Tibial nerve (tissue), 4 donors: ENCODE data around the gene TUBGCP6. TPM values are rescaled to one million over a fixed set of nuclear protein-coding genes. Genes with fewer than 3 reads are reported as not detected.

Experiments used
- DNase-seq, 2 donors: peaks; one replicate each; pipeline ENCODE4 v3.0.0-alpha.2; 2019; ENCODE audit warnings: low spot score in 2 of 2
- H3K27ac ChIP-seq, 4 donors: fragments of 200-600 bp; sonication (generic) in 3 of 4; one replicate each; pipeline ENCODE4 v1.5.1; 2017 to 2019; ENCODE audit warnings: mild to moderate bottlenecking in 1 of 4
- H3K27me3 ChIP-seq, 2 donors: fragments of 200-600 bp; sonication (generic) in 1 of 2; one replicate each; pipeline versions ENCODE4 v1.5.1 to v1.6.0; 2017 to 2019
- H3K36me3 ChIP-seq, 3 donors: fragments of 200-600 bp; sonication (generic); one replicate each; pipeline ENCODE4 v1.5.1; 2018 to 2019
- H3K4me1 ChIP-seq, 4 donors: fragments of 200-600 bp; sonication (generic) in 3 of 4; one replicate each; pipeline ENCODE4 v1.5.1; 2017 to 2019
- H3K4me3 ChIP-seq, 4 donors: fragments of 200-600 bp; sonication (generic) in 3 of 4; one replicate each; pipeline ENCODE4 v1.5.1; 2017 to 2019; ENCODE audit warnings: mild to moderate bottlenecking in 1 of 4, moderate library complexity in 1 of 4
- H3K9me3 ChIP-seq, 4 donors: fragments of 200-600 bp; sonication (generic) in 3 of 4; one replicate each; pipeline ENCODE4 v1.5.1; 2017 to 2019
- CTCF ChIP-seq, 5 experiments: fragments of 200-600 bp in 3 of 5; fragments of 450-650 bp in 2 of 5; sonication (generic) in 3 of 5; IDR thresholded peaks; one replicate each; pipeline ENCODE4 v1.5.1; 2016 to 2019; ENCODE audit warnings: antibody characterized with exemption in 5 of 5, mild to moderate bottlenecking in 3 of 5, moderate library complexity in 2 of 5
- EP300 ChIP-seq, 2 donors: sonication (generic); formaldehyde crosslinking; IDR thresholded peaks; one replicate each; pipeline ENCODE4 v1.6.1; 2017; ENCODE audit warnings: antibody characterized with exemption in 2 of 2, mild to moderate bottlenecking in 1 of 2
- POLR2A ChIP-seq, 2 donors: fragments of 450-650 bp; IDR thresholded peaks; one replicate each; pipeline ENCODE4 v1.6.1; 2017; ENCODE audit warnings: antibody characterized with exemption in 2 of 2, mild to moderate bottlenecking in 2 of 2, moderate library complexity in 2 of 2
- WGBS, 2 donors: methylation state at CpG; one replicate each; pipeline ENCODE4 v1.1.5; 2018; 5-methylcytosine and 5-hydroxymethylcytosine counted together
- total RNA-seq, 4 donors: library from RNA; depleted of rRNA; stranded (reverse); fragments of >200 nt; gene quantifications; one replicate each; pipeline ENCODE4 v1.1.0, GENCODE V29; 2016

Gene TUBGCP6
- total RNA-seq, 4 donors from 2014 or later = 72.2 to 127 (median 78.6) TPM

DNA sequence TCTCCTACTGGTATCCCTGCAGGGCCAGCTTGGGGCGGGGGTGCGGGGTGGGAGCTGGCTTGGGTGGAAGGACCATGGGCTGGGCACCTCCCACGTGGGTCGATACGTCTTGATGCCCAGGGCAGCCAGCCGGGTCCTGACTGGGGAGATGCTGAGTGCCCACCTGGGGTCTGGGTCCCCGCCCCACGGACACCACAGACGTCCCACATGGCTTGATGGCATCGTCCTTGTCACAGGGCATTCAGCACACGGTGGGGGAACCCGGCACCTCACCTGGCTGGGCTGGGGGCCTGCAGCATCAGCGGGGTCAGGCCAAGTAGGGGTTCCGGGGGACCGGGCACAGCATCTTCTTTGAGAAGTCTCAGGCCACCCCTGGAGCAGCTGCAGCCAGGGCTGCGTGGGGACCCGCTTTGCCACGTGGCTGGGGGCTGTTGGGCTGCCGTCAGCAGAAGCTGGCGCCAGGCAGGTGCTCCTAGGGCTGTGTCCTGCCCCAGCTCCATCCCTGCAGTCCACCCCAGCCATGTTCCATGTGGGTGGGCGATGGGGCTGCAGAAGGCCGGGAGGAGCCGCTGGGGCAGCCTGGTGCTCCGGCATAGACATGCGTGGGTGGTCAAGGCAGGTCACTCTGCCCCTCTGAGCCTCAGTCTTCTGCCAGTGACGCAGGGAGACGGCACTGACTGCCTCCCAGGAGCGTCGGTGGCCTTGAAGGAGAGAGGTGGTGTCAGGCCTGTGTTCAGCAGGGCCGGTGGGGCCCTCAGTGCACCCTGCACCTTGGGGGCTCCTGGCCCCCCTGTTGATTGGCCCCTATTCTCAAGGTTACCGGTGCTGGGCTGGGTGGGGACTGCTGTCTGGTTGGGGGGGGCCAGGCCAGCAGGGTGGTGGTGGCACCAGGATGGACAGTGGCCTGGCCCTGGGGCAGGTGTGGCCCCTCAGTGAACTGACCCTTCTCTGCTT is 35.6 kb downstream of the TUBGCP6 start:
- TF ChIP-seq EP300 (IDR thresholded peaks at IDR 0.05) (no peak), POLR2A (IDR thresholded peaks at IDR 0.05) (no peak), CTCF (IDR thresholded peaks at IDR 0.05) (no peak)

GRCh38 chr22:50208430-50208938 is 36.3 kb downstream of the TUBGCP6 start:
- whole genome bisulfite sequencing, 2 donors = 83 to 86% methylated on average over 16 to 21 of the region's 22 CpGs
- Histone ChIP-seq H3K27ac (no peak overlapping the region), H3K4me1 (peaks cover 0 to 46% (median 3%) of the 10 kb centered on the region in 4 donors), H3K4me3 (no peak overlapping the region), H3K27me3 (no peaks in the 10 kb centered on the region), H3K36me3 (peaks cover 4 to 81% (median 11%) of the 10 kb centered on the region in 3 donors), H3K9me3 (no peaks in the 10 kb centered on the region)
- no peak for DNase-seq
- TF ChIP-seq EP300 (IDR thresholded peaks at IDR 0.05) (no peak), CTCF (IDR thresholded peaks at IDR 0.05) (no peak), POLR2A (IDR thresholded peaks at IDR 0.05) (no peak)

More for the DNA sequence above, 35.6 kb downstream of the TUBGCP6 start:
- Histone ChIP-seq H3K4me1 (peaks cover 0 to 46% (median 3%) of the 10 kb centered on the region in 4 donors), H3K27me3 (no peaks in the 10 kb centered on the region), H3K36me3 (peaks cover 4 to 85% (median 11%) of the 10 kb centered on the region in 3 donors), H3K9me3 (no peaks in the 10 kb centered on the region), H3K27ac (no peak overlapping the region), H3K4me3 (no peak overlapping the region)
- WGBS, 2 donors = 51 to 77% methylated on average over 7 to 9 of the region's 31 CpGs
- DNase-seq = no peak

GRCh38 chr22:50207383-50208140 is 37.3 kb downstream of the TUBGCP6 start:
- WGBS, 2 donors = 72 to 73% methylated on average over 21 to 23 of the region's 23 CpGs
- Histone ChIP-seq H3K9me3 (no peaks in the 10 kb centered on the region), H3K4me3 (no peak overlapping the region), H3K27me3 (no peaks in the 10 kb centered on the region), H3K36me3 (peaks cover 4 to 78% (median 11%) of the 10 kb centered on the region in 3 donors), H3K27ac (peak overlapping the region in 1 of 4 donors; percentile 64), H3K4me1 (peaks cover 0 to 50% (median 4%) of the 10 kb centered on the region in 4 donors)
- DNase-seq = no peak
- no peak for TF ChIP-seq CTCF (IDR thresholded peaks at IDR 0.05)
- TF ChIP-seq POLR2A (IDR thresholded peaks at IDR 0.05) = no peak
- TF ChIP-seq EP300 (IDR thresholded peaks at IDR 0.05) = no peak

DNA sequence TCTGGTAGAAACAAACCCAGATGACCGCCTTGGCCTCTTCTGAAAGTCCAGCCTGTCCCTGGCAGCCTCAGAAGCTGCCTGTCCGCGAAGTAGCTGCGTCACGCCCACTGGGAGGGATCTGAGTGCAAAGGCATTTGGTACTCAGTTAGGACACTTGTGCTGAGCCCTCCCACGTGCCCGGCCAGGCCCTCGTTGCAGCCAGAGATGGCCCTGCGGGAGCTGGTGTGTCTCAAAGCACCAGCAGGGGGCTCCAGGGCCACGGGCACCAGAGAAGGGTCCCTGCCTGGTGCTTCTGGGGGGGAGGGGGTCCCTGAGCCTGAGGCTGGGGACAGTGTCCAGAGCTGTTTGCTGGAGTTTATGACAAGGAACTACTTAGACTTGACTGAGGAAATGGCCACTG is 38.2 kb downstream of the TUBGCP6 start:
- peak in 1 of 2 donors; percentile 9 for TF ChIP-seq EP300 (IDR thresholded peaks at IDR 0.05)
- TF ChIP-seq POLR2A (IDR thresholded peaks at IDR 0.05) = no peak
- peak in 4 of 5 experiments; percentile 27 to 42 (median 34) for TF ChIP-seq CTCF (IDR thresholded peaks at IDR 0.05)
- Histone ChIP-seq H3K4me1 (peaks cover 0 to 59% (median 13%) of the 10 kb centered on the region in 4 donors), H3K4me3 (no peak overlapping the region), H3K36me3 (peaks cover 2 to 68% (median 11%) of the 10 kb centered on the region in 3 donors), H3K9me3 (no peaks in the 10 kb centered on the region), H3K27me3 (no peaks in the 10 kb centered on the region), H3K27ac (peak overlapping the region in 1 of 4 donors; percentile 64)
- 26 to 43% methylated on average over 5 to 10 of the region's 10 CpGs for WGBS, 2 donors
- no peak for DNase-seq
